PFSK-1 (cell line): Measurements from ENCODE around the gene PLAC1.

ENCODE experiments used
- FOXP2 ChIP-seq: optimal IDR thresholded peaks from 2 replicates; pipeline ENCODE3; 2011; ENCODE audit warnings: borderline replicate concordance, control low read depth, inconsistent platforms; ENCODE audit not compliant: insufficient read depth; ENCODE audit errors: extremely low read length, extremely low read depth
- POLR2AphosphoS5 ChIP-seq: IDR thresholded peaks from 2 replicates; pipeline ENCODE4 v1.6.1; 2012; ENCODE audit warnings: low read depth, mild to moderate bottlenecking, control low read depth, low read length, moderate library complexity
- REST ChIP-seq, 2 experiments: IDR thresholded peaks; 2 replicates each; pipeline versions ENCODE4 v1.6.1 to v1.8.0; 2011 to 2012; ENCODE audit warnings: low read depth in 2 of 2, low read length in 2 of 2, control low read depth in 1 of 2, inconsistent platforms in 1 of 2, mild to moderate bottlenecking in 1 of 2, moderate library complexity in 1 of 2; ENCODE audit not compliant: insufficient read depth in 1 of 2
- SIN3A ChIP-seq: IDR thresholded peaks from 2 replicates; pipeline ENCODE4 v1.6.1; 2012; ENCODE audit warnings: mild to moderate bottlenecking, low read length, moderate library complexity, borderline replicate concordance; ENCODE audit not compliant: insufficient read depth
- TAF1 ChIP-seq: IDR thresholded peaks from 2 replicates; pipeline ENCODE4 v1.6.1; 2012; ENCODE audit warnings: low read length, control low read depth, borderline replicate concordance; ENCODE audit not compliant: insufficient read depth

The PLAC1 gene

GRCh38 chrX:134622813-134623185 lies 35.5 kb downstream of the PLAC1 start:
- TF ChIP-seq FOXP2, result no peak

- TF ChIP-seq SIN3A (no peak), TAF1 (no peak), REST (IDR thresholded peaks at IDR 0.05; ENCODE audit: insufficient read depth in 1 of 2, low read depth in 2 of 2, low read length in 2 of 2) (no peak), FOXP2 (no peak), POLR2AphosphoS5 (no peak)
Measured at GRCh38 chrX:134622056-134622812, 36.0 kb downstream of the PLAC1 start.

DNA sequence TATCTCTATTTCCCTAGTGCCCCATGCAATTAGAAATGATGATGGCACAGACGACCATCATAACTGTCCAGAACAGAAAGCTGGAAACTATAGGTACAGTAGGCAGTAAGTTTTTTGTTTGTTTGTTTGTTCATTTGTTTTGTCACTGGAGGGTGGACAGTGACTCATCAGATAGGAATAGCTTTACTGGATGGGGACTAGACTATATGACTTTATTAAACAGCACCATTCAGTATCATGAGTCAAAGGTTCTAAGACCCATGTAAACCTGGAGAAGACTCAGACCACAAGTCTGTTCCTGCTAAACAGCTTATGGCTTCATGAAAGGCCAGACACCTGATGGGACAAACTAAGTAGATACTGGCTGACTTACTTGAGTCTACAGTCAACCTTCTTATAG lies 38.4 kb downstream of the PLAC1 start:
- TF ChIP-seq REST (IDR thresholded peaks at IDR 0.05; ENCODE audit: insufficient read depth in 1 of 2, low read depth in 2 of 2, low read length in 2 of 2) (no peak), FOXP2 (no peak), TAF1 (no peak), SIN3A (no peak), POLR2AphosphoS5 (no peak)

GRCh38 chrX:134613396-134613795 lies 44.9 kb downstream of the PLAC1 start:
- no peak for TF ChIP-seq REST (IDR thresholded peaks at IDR 0.05; ENCODE audit: insufficient read depth in 1 of 2, low read depth in 2 of 2, low read length in 2 of 2)
- no peak for TF ChIP-seq TAF1
- TF ChIP-seq FOXP2, result no peak
- no peak for TF ChIP-seq POLR2AphosphoS5
- TF ChIP-seq SIN3A, result no peak

DNA sequence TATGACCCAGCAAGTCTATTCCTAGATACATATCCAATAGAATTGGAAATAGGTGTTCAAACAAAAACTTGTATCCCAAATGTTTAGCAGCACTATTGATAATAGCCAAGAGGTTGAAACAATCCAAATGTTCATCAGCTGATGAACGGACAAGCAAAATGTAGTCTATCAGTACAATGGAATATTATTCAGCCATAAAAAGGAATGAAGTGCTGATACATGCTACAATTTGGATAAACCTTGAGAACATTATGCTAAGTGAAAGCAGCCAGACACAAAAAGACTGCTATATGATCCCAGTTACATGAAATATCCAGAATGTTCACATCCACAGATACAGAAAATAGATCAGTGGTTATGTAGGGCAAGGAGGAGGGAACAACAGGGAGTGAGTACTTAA lies 50.1 kb downstream of the PLAC1 start:
- TF ChIP-seq TAF1 (no peak), POLR2AphosphoS5 (no peak), REST (IDR thresholded peaks at IDR 0.05; ENCODE audit: insufficient read depth in 1 of 2, low read depth in 2 of 2, low read length in 2 of 2) (no peak), FOXP2 (no peak), SIN3A (no peak)

- no peak for TF ChIP-seq SIN3A
- TF ChIP-seq TAF1, result no peak
- TF ChIP-seq REST (IDR thresholded peaks at IDR 0.05; ENCODE audit: insufficient read depth in 1 of 2, low read depth in 2 of 2, low read length in 2 of 2), result no peak
- no peak for TF ChIP-seq POLR2AphosphoS5
- TF ChIP-seq FOXP2, result no peak
Measured at GRCh38 chrX:134607523-134607922, 50.7 kb downstream of the PLAC1 start.
